HG03460 (cell line): Measurements from ENCODE around the gene ZCCHC7.

Experiments
- ATAC-seq: cut with Tn5 transposase; IDR thresholded peaks from one replicate; pipeline ENCODE4 v1.9.1; 2021; ENCODE audit not compliant: unreplicated experiment

Gene ZCCHC7

DNA sequence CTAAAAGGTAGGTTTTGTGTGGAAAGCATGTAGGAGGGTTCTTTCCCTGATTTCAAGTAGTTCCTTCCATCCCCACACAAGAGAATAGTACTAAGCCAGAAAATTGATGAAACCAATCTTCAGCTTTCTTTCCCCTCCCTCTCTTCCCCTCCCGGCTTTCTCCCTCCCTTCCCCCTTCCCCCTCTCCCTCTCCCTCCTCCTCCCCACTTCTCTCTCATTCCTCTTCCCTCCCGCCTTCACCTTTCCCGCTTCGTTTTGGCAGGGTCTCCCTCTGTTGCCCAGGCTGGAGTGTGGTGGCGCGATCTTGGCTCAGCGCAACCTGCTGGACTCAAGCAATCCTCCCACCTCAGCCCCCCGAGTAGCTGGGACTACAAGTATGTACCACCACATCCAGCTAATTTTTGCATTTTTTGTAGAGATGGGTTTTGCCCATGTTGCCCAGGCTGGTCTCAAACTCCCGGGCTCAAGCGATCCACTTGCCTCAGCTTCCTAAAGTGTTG is 85.8 kb downstream of the ZCCHC7 start:
- ATAC-seq: no peak

DNA sequence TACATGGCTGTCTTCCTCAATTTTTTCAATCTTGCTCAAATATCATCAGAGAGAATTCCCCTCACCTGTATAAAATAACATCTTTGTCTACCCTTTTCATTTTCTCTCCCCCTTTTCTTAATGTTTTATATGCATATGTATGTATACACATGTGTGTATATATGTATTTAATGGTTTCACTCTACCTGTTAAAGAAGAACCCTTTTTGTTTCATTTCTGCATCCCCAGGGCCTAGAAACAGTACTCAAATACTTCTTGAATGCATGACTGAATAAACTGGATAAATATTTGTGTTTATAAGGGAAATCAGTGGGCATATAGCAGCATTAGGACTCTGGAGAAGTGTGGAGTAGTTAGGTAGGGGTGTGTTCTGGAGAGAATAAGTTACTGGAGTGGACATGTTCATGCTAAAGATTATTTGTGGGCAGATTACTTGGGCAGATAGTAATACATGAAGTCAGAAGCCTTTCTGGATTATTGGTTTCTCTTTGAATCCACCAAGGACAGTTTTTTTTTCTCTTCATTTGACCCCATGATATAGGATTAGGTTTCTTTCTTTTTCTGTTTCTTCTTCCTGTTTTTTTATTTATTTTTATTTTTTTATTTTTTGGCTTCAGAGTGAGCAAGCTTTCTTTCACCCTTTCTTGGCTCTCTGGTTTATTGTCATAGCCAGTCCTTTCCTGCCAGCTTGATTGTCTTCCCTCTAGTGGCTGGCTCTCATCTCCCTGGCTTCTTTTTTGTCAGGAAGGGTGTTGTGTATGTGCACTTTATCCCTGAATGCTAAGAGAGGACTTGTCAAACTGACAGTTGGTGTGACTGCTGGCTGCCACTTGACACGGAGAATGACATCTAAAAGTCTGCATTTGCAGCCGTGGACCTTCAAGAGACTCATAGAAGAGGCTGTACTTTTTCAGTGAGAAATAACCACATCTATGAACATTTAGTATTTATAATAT is 89.3 kb downstream of the ZCCHC7 start:
- ATAC-seq: no peak

DNA sequence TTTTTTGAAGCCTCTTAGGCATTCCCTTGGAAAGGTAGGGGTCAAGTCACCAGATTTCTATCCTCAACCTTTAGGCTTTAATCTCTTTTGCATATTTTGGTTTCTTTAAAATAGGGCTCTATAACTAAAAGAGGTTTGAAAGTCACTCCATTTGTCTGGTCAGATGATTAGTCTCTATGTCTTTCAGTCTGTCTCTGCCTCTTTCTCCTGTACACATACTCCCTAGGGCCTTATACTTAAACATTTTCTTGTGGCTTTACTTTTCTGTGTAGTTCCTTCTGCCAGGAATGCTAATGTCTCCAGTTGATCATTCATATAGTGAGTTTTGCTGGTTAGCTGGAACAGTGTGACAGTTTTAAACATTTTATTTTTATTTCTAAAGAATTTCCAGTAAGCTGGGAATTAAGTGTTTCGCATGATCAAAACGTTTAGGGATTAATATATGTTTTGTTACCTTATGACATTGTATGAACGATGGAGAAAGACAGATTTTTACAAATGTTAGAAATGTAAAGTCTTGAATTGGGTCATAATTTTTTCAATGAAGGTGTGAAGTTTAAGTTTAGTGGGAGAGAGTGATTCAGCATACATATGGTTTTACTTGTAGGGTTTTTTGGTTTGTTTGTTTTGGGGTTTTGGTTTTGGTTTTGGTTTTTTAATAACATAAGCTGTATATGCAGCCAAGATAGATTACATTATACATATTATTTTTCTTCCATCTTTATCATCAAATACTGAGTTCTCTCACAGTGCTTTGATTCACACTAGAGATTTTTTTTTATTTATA is 90.6 kb downstream of the ZCCHC7 start:
- no peak for ATAC-seq

DNA sequence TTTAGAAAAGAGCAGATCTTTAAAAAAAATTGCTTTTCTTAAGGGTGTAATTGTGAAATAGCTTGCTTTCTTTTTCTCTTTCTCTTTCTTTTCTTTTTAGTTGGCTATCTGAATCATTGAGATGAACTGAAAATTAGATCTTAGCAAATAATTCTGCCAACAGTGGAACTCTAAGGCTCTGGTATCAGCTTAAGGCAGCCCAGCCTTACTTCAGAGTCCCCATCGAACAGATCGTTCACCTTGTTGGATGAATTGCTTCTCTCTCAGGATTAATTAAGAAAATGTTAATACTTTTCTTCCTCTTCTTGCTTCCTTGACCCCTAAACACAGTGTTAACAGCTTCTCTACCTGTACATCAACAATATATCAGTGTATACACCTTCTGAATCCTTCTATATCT is 92.1 kb downstream of the ZCCHC7 start:
- ATAC-seq: no peak

DNA sequence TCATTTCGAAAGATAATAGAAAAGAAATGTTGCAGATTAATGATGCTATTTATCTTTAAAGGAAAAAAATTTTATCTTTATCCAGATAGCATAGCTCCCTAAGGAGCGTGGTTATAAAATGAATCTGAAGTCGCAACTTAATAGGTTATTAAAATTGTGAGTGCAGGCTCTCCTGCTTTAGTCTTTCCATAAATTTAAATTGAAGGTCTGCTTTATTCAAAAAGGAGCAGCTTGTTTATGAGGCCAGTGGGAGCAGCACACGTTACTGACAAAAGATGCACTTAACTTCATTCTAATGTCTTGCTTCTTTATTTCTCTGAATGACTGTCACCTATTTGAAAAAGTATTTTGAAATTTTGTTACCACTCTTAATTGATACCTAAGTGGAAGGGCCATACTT is 95.0 kb downstream of the ZCCHC7 start:
- ATAC-seq: no peak

DNA sequence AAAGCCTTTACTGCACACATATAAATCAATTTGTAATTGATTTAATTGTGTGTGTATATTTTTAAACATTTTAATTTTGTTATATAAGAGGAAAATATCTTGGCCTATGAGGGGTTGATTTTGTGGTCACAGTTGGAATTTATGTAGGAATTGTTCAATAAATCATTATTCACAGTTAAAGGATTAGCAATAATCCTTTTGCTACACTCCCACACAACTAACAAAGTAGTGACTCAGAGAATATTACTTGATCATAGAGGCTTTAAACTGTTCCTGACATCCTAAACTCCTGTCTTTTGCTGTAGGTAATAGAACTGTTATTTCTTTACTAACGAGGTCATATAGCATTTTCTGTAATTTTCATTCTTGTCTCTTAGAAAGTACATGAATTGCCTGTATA is 95.5 kb downstream of the ZCCHC7 start:
- ATAC-seq: no peak

DNA sequence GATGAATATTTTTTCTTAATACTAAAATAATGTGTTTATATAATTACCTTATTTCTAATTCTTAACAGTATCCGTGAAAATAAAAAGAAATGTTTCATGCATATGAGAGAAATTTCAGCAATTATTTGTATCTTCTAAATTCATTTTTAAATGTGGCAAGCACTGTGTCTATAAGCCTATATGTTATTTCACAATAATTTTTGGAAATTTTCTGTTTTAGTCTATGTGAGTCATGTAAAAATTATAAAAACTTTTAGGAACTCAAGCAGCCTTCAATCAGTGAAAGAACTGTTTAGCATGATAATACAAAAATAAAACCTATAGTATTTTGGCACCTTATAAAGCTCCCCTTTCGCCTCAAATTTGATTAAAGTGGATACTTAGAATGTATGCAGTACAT is 96.8 kb downstream of the ZCCHC7 start:
- ATAC-seq: no peak

DNA sequence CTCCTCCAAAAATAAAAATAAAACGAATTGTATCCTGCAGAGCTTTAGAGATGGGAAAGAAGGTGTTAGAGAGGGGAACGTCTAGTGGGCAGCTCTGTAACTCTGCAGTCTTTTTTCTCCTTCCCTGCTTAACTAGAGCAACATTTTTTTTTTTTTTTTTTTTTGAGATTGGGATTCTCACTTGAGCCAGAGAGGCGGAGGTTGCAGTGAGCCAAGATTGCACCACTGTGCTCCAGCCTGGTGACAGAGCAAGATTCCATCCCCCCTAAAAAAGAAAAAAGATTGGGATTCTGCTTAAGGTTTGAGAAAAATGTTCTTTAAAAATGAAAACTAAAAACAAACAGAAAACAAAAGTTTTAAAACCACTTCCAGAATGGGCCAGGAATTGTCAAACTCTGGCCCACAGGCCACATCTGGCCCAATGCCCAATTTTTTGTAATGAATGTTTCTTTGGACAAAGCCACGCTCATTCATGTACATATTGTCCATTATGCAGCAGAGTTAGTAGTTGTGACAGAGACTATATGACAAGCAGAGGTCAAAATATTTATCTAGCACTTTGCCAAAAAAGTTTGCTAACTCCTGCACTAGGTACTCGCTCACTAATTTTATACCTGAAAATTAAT is 98.5 kb downstream of the ZCCHC7 start:
- ATAC-seq: no peak

DNA sequence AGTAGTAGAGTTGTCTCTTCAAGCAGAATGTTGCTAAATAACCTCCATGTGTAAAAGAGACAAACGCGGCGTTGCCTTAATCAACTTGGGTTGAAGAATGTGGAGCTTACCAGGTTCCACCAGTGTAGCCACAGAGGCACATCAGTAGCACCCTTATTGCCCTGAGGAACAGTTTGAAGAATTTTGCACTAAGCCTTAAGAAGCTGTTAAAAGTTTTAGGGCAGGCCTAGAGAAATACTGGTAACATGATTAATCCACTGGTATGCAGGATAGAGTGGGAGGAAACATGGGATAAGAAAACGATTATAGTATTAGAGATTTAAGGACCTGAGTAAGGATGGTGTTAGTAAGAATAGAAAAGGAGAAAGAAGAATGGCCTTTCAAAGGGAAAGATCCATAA is 100.6 kb downstream of the ZCCHC7 start:
- ATAC-seq: no peak

DNA sequence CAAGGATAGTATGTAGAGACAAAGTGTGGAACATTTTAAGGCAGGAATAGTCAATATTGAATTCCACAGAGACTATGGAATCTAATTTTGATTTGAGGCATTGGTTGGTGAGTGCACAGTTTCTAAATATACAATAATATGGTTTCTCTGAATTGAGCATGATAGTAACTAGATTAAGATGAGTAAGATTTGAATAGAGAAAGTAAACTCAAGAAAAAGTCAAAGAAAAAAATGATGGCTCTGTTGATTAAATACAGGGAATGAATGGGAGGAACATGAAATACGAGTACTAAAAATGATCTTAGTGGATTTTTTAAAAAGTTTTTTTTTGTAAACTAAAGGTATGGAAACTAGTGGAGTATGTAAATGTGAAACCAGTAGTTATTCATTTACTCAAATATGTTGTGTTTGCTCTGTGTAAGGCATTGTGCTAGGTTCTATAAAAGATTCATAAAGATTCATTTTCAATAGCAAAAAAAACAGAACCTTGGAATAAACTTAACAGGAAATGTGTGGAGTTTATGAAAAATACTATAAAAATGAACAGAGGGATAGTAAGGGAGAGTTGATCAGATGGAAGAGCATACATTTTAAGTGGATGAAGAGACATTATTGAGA is 101.2 kb downstream of the ZCCHC7 start:
- no peak for ATAC-seq

DNA sequence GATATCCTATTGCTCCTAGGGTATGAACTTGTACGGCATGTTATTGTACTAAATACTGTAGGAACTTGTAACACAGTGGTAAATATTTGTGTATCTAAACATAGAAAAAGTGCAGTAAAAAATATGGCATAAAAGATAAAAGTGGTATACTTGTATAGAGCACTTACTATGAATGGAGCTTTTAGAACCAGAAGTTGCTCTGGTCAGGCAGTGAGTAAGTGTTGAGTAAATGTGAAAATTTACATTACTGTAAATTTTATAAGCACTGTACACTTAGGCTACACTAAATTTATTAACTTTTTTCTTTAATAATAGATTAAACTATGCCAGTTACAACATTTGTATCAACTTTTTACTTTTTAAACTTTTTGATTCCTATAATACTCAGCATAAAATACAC is 109.1 kb downstream of the ZCCHC7 start:
- no peak for ATAC-seq

DNA sequence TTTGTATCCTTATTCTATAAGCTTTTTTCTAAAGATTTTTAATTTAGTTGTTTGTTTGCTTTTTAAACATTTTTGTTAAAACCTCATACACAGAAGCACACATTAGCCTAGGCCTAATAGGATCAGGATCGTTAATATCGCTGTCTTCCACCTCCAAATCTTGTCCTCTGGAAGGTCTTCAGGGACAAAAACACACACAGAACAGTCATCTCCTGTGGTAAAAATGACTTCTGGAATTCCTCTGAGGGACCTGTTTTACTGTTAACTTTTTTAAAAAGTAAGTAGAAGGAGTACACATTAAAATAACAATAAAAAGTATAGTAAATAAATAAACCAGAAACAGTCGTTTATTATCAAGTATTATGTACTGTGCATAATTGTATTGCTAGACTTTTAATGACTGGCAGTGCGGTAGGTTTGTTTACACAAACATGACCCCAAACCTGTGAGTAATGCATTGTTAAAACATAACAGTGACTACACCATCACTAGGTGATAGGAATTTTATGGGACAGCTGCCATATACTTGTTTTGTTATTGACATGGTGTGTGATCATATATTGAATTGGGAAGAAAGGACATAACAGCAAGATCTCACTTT is 109.6 kb downstream of the ZCCHC7 start:
- ATAC-seq: no peak

DNA sequence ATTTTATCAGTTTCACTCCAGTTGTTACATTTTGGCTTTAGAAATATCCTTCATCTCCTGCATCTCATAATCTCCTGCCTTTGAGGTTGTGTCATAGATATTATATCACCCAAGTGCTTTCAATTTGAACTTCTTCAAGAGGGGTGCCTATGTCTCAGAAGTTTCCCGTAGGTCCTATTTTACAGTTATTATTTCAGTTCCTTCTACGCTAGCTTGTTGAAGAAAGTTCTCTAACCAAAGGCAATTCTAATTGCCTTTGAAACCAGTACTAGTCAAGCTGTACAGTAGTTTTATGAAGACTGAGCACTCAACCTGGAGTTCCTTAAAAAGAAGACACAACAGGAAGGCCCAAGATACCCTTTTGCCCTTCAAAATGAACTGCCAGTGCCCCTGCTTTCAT is 116.4 kb downstream of the ZCCHC7 start:
- no peak for ATAC-seq

DNA sequence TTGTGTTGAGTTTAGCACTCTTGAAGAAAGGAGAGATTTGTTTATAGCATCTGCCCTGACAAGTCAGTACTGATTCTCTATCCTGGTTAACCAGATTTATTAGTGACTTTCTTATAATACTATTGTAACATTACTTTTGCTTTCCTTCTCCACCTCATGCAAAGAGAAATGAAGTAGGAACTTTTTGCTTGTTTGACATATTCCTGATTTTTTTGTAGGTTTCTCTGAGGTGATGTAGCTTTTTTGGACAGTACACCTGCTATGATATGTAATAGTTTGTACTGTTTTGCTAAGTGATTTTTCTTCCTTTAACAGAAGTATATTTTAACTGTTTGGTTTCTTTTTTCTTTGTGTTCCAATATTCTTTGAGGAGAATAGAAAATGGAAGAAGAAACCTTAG is 117.7 kb downstream of the ZCCHC7 start:
- ATAC-seq: no peak

DNA sequence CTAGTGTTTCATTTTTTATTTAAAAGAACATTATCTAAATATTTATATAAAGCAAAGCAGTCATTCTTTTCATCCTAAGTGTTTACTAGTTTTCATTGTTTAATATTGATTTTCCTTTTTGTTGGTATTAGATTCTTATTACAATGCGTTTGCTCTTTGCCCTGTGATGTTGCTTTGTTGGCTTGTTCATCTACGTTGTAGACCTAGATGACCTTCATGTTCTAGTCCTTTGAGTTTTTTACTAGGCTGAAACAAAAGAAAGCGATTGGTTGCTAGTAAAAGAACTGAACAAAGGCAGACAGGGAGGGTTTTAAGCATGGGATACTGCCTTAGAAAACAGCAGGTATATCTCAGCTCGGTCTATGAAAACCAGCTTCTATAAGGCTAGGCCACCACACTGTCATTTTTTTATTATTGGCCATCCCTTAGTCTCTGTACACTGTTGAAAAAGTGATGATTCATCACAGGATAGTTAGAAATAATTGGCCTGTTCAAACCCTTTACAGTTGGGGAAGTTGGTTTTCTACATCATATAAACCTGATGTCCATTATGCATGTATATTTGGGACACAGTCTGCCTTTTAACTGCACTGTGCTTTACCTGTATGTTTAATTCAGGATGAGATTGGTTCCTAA is 119.0 kb downstream of the ZCCHC7 start:
- ATAC-seq: no peak

DNA sequence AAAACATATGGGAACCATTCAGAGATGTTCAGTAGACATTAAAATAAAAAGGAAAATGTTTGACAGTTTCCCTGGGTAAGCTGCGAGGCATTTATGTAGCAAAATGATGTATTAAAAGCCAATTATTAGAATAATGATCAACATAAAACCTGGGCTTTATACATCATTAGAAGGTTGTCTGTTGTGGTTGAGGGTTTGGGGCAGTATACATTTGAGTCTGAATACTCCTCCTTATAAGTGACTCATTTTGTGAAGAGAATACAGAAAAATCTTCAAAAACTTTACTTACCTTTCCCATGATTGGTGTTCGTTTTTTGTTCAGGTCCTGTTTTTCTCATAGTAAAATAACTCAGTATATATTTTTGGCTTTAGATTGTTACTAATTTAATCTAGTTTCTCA is 119.5 kb downstream of the ZCCHC7 start:
- no peak for ATAC-seq

DNA sequence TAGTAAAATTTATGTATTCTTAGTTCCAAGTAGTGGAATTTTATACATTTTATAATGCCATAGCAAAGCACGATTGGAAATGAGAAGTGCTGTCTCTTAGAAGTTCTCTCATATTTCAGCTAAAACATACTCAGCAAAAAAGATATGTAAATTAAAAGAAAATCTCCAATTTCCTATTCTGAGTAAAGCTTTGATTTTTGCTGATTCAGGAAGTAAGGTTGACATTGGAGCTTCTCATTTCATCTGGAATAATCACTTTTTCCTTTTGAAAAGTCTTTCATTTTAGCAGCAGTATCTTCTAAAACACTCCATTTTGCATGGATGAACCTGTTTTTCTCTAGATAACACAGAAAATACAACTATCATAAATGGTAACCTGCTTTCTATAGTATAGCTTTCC is 121.0 kb downstream of the ZCCHC7 start:
- ATAC-seq: no peak

DNA sequence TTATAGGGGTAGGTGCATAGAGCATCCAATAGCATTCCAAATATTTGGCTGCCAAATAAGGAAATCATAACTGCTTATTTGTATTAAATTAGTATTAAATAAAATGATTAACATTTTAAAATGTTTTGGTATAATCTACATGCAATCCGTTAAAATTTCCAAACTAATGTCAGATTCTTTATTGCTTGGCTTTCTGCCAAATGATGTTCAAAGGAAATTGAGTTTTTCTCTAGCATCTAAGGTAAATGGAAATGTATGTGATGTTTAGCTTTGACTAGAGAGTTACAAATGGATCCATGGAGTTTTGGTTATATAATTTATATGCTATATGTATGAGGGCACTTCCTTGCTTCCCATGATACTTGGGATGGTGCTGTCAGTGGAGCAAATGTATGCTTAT is 121.7 kb downstream of the ZCCHC7 start:
- ATAC-seq: no peak

DNA sequence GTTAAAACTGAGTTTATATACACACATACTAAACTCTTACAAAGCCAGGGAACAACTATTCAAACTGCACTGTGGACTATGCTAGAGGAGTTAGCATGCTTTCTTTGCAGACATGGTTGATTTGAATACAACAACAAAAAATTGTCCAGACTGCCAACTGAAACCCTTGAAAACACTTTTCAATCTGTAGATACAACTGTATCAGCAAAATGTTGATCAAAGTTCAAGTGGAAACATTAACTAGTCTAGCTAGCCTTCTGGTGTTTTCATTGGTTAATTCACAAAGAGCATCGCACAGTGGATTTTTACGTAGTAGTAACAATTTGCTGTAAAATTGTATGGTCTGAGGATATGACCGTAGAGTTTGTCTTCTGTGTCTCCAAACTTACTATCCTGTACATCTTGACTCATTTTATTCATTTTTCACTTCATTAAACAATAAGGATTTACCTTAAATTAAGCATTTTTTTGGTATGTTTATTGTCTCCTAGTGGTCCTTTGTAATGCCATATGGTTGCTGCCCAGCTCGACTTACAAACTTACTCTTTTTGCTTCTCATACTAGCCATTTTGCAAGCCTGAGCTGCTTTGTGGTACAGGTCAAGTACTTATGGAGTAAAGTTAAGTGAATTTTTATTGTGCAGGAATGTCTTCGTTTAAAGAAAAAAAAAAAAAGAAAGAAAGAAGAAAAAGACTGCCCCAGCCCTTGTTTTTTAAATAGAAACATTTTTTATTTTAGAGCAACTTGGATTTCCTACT is 123.4 kb downstream of the ZCCHC7 start:
- no peak for ATAC-seq

DNA sequence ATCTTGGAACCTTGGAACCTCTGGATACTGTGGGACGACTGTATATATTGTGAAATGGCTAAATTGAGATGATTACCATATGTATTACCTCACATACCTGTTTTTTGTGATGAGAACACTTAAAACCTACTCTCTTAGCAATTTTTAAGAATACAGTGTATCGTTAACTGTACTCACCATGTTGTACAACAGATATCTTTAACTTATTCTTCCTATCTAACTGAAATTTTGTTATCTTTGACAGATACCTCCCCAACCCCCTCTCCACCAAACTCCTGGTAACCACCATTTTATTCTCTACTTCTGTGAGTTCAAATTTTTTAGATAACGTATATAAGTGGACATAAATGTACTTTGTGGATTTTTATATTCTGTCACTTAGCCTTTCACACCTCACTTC is 126.5 kb downstream of the ZCCHC7 start:
- no peak for ATAC-seq
